HL-60 (cell line): ENCODE results near the gene BHLHE23.

Experiments used
- DNase-seq, 2 experiments: peaks; one replicate each; pipeline ENCODE4 v3.0.0-alpha.2; 2010 to 2020; ENCODE audit warnings: low read depth in 1 of 2, low spot score in 1 of 2
- H3K27ac ChIP-seq: fragments of 250-450 bp; sonication (Bioruptor Pico); replicated peaks from 2 replicates; pipeline ENCODE4 v1.5.1; 2020; ENCODE audit warnings: mild to moderate bottlenecking, moderate library complexity
- H3K27me3 ChIP-seq: fragments of 250-450 bp; sonication (Bioruptor Pico); 2 replicates; pipeline ENCODE4 v1.5.1; 2021; ENCODE audit warnings: mild to moderate bottlenecking, moderate library complexity; ENCODE audit not compliant: insufficient read depth, poor library complexity, severe bottlenecking
- H3K4me3 ChIP-seq: replicated peaks from 2 replicates; pipeline ENCODE4 v1.5.1; 2011; ENCODE audit warnings: mild to moderate bottlenecking, control low read depth, low read length; ENCODE audit not compliant: insufficient read depth
- CTCF ChIP-seq: IDR thresholded peaks from one replicate; pipeline ENCODE4 v1.5.1; 2011; ENCODE audit warnings: low read length, control low read depth, inconsistent platforms; ENCODE audit not compliant: insufficient read depth
- GABPA ChIP-seq: IDR thresholded peaks from 2 replicates; pipeline ENCODE4 v1.6.1; 2012; ENCODE audit warnings: low read depth
- POLR2AphosphoS5 ChIP-seq: IDR thresholded peaks from 2 replicates; pipeline ENCODE4 v1.6.1; 2012; ENCODE audit warnings: low read depth
- REST ChIP-seq: IDR thresholded peaks from 2 replicates; pipeline ENCODE4 v1.6.1; 2012; ENCODE audit warnings: low read depth; ENCODE audit not compliant: insufficient replicate concordance
- SPI1 ChIP-seq: IDR thresholded peaks from 2 replicates; pipeline ENCODE4 v1.6.1; 2012; ENCODE audit warnings: low read depth, mild to moderate bottlenecking, borderline replicate concordance

BHLHE23 gene

GRCh38 chr20:63009045-63009961 lies 2.5 kb upstream of the BHLHE23 start:
- Histone ChIP-seq H3K27me3 (peaks cover 82% of the 10 kb centered on the region), H3K27ac (no peak overlapping the region), H3K4me3 (no peak overlapping the region)
- peak; percentile 21 to 75 for DNase-seq
- TF ChIP-seq CTCF: peak; percentile 76
- no peak for TF ChIP-seq REST

GRCh38 chr20:63008541-63009044 lies 1.8 kb upstream of the BHLHE23 start:
- no peak for TF ChIP-seq GABPA
- no peak for TF ChIP-seq SPI1
- no peak for TF ChIP-seq POLR2AphosphoS5
- no peak for TF ChIP-seq REST
- TF ChIP-seq CTCF: no peak
- H3K27ac ChIP-seq: no peak overlapping the region
- no peak for DNase-seq
- H3K27me3 ChIP-seq: peaks cover 82% of the 10 kb centered on the region
- no peak overlapping the region for H3K4me3 ChIP-seq

- no peak overlapping the region for H3K4me3 ChIP-seq
- peaks cover 85% of the 10 kb centered on the region for H3K27me3 ChIP-seq
- TF ChIP-seq GABPA: no peak
- no peak for TF ChIP-seq CTCF
- no peak for TF ChIP-seq SPI1
- no peak for TF ChIP-seq POLR2AphosphoS5
- no peak for TF ChIP-seq REST
- H3K27ac ChIP-seq: no peak overlapping the region
- DNase-seq: no peak
Measured at GRCh38 chr20:63007646-63008488, 1.1 kb upstream of the BHLHE23 start.
